BJ (cell line): Measurements from ENCODE around the gene GPBAR1. TPM values are rescaled to one million over a fixed set of nuclear protein-coding genes. Genes with fewer than 3 reads are reported as not detected.

Experiments
- CTCF ChIA-PET: fragments of 350-600 bp; formaldehyde crosslinking; extraction: SDS; loops from one replicate; lab custom pipeline; 2021; ENCODE audit warnings: antibody characterized with exemption, inconsistent platforms; lab: Yijun Ruan, JAX
- POLR2A ChIA-PET: fragments of 300-600 bp; sonication (Branson Sonifier 250); formaldehyde crosslinking; extraction: SDS; loops from one replicate; lab custom pipeline; 2021; ENCODE audit warnings: antibody characterized with exemption; lab: Charles Lee
- DNase-seq: peaks from one replicate; pipeline ENCODE4 v3.0.0-alpha.2; 2011; ENCODE audit warnings: low read depth
- H3K27me3 ChIP-seq: 2 replicates; pipeline ENCODE4 v1.6.0; 2011; ENCODE audit warnings: low read length; ENCODE audit not compliant: control insufficient read depth, insufficient read depth
- H3K36me3 ChIP-seq: 2 replicates; pipeline ENCODE4 v1.5.1; 2011; ENCODE audit warnings: low read length; ENCODE audit not compliant: control insufficient read depth, insufficient read depth
- H3K4me3 ChIP-seq: 2 replicates; pipeline ENCODE4 v1.5.1; 2011; ENCODE audit warnings: low read depth, mild to moderate bottlenecking, control low read depth, low read length
- polyA plus RNA-seq: library from polyadenylated mRNA; depleted of rRNA; stranded (reverse); fragments of >200 nt; gene quantifications from 2 replicates; pipeline ENCODE4 v1.2.3, GENCODE V29; 2011
- TF ChIP-seq, protein P1 (sequence below): IDR thresholded peaks from 2 replicates; pipeline ENCODE4 v1.5.1; 2011; ENCODE audit warnings: low read depth, mild to moderate bottlenecking, control low read depth, inconsistent platforms, low read length, moderate library complexity; ENCODE audit not compliant: insufficient read depth

GPBAR1 gene
- polyA plus RNA-seq, 1 experiment, result not detected

DNA sequence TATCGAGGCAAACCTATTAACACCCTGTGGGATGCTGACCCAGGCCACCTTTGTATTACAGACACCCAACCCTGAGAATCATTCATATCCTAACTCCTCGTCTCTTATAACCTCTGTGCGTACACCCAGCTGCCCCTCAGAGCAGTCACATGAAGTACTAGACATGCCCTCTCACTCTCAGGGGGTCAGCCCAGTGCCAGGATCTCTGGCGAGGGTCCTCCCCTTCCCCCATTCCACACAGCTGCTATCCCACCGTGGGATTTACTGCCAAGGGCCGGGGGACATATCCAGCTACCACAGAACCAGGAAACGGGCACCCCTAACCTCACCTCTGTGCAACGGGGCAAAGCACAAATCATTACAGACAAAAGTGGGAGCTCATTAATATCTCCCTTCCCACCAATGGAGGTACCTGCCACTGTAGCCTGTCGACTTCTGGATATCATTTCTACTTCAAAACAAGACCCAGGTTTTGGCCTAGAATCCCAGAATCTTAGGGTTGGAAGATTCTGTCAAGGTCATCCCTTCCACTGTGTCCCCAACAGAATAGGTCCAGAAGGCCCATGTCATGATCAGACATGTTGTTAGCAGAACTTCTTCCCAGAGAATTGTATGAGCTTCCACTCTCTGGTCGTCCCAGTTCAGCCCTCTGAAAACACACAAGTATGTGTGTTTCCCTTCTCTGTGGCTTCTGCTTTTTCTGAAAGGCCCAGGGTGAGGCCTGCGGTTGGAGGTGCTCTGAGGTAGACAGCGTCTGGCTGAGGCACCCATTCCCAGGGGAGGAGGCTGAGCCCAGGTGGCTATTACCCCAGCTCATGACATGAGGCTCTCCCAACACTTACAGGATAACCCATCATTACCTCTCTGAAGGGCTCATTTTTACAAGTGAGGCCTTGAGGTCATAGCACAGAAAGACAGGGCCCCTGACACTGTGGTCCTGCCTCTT is 29.8 kb downstream of the GPBAR1 start:
- no peaks in the 10 kb centered on the region for H3K27me3 ChIP-seq
- DNase-seq, result no peak
- no peaks in the 10 kb centered on the region; the same call in 1 of the 2 replicates for H3K36me3 ChIP-seq
- ChIA-PET POLR2A (interaction anchor here (0.6 kb wide), 1 partner anchor 64 kb away, joined by 3 read pairs; no protein-coding TSS in a partner anchor), CTCF (interaction anchor here (1.0 to 4.2 kb wide), 5 partner anchors 12 to 106 kb away, joined by 3 to 38 read pairs (median 6); partner anchors contain the start of gene CATIP)
- TF ChIP-seq, protein P1, sequence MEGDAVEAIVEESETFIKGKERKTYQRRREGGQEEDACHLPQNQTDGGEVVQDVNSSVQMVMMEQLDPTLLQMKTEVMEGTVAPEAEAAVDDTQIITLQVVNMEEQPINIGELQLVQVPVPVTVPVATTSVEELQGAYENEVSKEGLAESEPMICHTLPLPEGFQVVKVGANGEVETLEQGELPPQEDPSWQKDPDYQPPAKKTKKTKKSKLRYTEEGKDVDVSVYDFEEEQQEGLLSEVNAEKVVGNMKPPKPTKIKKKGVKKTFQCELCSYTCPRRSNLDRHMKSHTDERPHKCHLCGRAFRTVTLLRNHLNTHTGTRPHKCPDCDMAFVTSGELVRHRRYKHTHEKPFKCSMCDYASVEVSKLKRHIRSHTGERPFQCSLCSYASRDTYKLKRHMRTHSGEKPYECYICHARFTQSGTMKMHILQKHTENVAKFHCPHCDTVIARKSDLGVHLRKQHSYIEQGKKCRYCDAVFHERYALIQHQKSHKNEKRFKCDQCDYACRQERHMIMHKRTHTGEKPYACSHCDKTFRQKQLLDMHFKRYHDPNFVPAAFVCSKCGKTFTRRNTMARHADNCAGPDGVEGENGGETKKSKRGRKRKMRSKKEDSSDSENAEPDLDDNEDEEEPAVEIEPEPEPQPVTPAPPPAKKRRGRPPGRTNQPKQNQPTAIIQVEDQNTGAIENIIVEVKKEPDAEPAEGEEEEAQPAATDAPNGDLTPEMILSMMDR, result no peak
- H3K4me3 ChIP-seq, result peak overlapping the region; percentile 89

DNA sequence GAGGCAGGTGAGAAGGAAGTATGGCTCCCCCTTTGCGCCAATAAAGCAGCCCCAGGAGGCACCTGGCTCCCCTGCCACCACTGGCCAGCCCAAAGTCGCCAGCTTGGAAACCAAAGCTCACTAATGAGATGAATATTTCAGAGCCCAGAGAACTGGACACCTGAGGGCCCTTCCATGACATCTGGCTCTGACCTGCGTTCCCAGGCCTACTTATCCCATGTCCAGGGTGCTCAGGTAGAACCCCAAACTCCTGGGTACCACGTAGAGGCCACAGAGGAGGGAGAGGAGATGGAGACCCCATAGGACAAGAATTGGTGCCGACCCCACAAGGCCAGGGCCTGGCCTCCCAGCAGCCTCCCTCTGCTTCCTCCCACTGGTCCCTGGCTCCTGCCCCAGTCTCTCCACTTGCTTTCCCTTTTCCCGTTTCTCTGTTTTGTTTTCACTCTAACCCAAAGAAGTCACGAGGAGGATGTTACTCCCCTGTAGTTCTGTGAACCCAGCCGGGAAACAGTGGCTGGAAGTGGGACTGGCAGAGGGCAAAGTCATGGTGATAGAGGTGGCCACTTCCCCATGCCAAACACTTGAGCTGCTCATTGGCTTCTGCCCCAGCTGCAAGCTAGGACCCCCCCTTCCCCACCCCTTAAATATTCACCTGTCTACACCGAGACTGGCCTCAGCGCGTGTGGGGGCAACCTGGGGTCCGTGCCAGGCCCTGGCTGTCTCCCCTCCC is 30.7 kb downstream of the GPBAR1 start:
- Histone ChIP-seq H3K36me3 (no peaks in the 10 kb centered on the region; the same call in 1 of the 2 replicates), H3K4me3 (peak overlapping the region; percentile 89), H3K27me3 (no peaks in the 10 kb centered on the region)
- DNase-seq, result no peak
- POLR2A ChIA-PET, result no interaction called here
- TF ChIP-seq, protein P1, result no peak
- CTCF ChIA-PET, result interaction anchor here (0.6 to 17.8 kb wide), 12 partner anchors 9 to 584 kb away, joined by 3 to 244 read pairs (median 4); partner anchors contain the start of gene CATIP

DNA sequence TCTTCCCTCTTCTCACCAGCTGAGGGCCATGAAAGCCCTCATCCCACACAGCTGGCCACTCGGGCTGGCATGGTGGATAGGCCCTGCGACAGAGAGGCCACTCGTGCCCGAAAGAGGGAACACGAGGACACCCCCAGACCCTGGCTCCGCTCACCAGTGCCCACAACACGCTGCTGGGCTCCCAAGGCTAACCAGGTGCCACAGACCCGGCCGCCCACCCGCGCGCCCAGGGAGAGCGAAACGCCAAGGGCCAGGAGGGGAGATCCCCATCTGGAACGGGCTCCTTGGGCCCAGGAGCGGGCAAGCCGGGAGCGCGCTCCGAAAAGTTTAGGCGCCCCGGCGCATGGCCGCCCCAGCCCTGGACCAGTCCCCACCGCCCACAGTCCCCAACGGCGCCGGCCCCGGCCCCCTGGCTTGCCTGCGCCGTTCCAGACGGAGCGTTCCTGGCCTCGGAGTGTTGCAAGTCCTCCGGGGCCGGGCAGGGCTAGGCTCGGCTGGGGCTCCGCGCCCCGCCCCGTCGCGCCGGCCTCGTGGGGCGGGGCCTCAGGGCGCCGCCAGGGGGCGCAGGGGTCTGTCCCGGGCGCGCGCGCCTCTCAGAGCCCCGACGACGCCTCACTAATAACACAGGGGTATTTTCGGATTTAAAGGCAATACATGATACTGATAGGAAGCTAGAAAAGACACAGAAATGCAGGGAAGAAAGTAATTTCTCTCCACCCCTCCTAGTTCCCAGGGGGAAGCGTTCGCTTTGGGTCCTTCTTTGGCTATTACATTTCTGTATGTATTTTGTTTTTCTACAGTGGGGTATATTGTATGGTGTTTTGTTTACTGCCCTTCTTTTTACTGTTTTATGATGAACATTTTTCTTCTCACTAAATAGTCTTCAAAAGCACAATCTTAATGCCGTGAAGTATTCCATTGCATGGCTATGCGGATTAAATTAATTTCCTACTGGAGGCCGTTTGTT is 31.5 kb downstream of the GPBAR1 start, which contains the start of gene TMBIM1:
TSS of gene TMBIM1 (minus strand) at position 456 of the 967 bp plus-strand sequence. CDS start 10,362 bp downstream, outside the sequence.
- TF ChIP-seq, protein P1, result peak; percentile 56
- H3K27me3 ChIP-seq, result no peaks in the 10 kb centered on the region
- H3K4me3 ChIP-seq, result peak within 1 kb of the TSS; percentile 89
- POLR2A ChIA-PET, result no interaction called here
- CTCF ChIA-PET, result interaction anchor here (0.6 to 17.8 kb wide), 20 partner anchors 9 to 584 kb away, joined by 3 to 244 read pairs (median 4); partner anchors contain the start of genes CATIP and CTDSP1
- DNase-seq, result no peak
- H3K36me3 ChIP-seq, result no peaks in the 10 kb centered on the region; the same call in 1 of the 2 replicates

DNA sequence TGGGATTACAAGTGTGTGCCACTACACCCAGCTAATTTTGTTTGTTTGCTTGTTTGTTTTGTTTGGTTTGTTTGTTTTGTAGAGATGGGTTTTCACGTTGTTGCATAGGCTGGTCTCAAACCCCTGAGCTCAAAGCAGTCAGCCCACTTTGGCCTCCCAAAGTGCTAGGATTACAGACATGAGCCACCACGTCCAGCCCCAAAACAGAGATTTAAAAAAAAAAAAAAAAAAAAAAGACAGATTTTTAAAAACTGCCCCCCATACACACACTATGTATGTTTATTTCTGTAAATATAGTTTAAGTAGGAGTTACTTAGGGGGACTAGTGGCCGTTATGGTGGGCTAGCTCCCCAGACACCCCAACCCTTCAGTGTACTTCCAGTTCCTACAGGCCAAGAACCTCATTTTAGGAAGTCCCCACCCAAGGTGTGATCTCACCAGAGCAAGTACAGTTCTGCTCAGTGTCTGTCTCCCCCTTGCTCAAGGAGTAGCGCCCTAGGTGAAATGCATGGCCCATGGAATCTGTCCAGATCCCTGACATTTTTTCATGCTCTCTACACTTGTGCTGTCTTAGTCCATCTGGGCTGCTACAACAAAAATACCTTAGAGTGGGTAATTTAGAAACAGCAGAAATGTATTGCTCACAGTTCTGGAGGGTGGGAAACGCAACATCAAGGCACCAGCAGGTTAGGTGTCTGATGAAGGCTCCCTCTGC is 33.1 kb downstream of the GPBAR1 start:
- no peaks in the 10 kb centered on the region for H3K27me3 ChIP-seq
- no peak for DNase-seq
- ChIA-PET CTCF (interaction anchor here (1.0 to 17.8 kb wide), 3 partner anchors 10 to 63 kb away, joined by 4 to 244 read pairs (median 4); partner anchors contain the start of gene CATIP), POLR2A (interaction anchor here (0.6 kb wide), 1 partner anchor 114 kb away, joined by 15 read pairs; no protein-coding TSS in a partner anchor)
- H3K36me3 ChIP-seq, result no peaks in the 10 kb centered on the region; the same call in 1 of the 2 replicates
- TF ChIP-seq, protein P1, result no peak
- H3K4me3 ChIP-seq, result no peak overlapping the region
